ENCODE measurements around the gene BMPER.

The BMPER gene

DNA sequence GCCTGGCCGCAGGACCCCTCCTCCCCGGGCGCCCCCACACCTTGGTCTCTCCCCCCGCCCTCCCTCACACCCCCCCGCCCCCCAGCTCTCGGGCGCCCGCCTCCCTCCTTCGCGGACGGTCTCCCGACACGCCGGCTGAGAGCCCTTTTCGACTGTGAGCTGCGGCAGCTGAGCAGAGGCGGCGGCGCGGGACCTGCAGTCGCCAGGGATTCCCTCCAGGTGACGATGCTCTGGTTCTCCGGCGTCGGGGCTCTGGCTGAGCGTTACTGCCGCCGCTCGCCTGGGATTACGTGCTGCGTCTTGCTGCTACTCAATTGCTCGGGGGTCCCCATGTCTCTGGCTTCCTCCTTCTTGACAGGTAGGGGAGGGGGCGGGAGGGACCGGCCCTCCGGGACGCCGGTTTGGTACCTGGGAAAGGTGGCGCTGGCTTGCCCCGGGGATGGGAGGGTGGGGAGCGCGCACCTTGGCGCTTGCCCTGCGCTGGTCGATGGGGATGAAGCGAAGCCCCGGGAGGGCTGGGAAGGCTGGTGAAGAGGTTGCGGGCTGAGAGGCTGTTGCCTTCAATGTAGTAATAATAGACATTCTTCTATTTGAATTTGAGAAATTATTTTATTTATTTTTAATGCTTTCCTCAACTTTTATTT, at the start of gene BMPER:
TSS of gene BMPER (plus strand) at position 151 of the 644 bp plus-strand sequence. CDS start at position 226, 75 bp downstream.
- peak; percentile 47 for DNase-seq

DNA sequence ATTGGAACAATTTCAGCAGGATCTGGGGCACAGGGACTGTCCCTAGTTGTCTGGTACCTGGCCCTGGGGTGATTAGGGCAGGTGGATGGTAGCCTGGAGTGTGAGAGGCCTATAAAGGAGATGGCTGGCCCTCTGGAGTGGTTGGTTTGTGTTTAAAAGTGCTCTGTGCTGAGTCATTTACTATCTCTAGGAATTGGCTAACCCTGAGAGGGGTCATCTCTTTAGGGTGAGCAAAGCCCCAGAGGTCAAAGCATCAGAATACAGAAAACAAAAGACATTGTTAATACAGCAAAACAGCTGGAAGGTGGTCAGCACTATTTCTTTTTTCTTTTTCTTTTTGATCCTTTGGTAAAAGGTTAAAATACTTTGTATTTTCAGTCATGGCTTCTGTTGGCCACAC, 43.4 kb upstream of the BMPER start:
- DNase-seq = no peak

DNA sequence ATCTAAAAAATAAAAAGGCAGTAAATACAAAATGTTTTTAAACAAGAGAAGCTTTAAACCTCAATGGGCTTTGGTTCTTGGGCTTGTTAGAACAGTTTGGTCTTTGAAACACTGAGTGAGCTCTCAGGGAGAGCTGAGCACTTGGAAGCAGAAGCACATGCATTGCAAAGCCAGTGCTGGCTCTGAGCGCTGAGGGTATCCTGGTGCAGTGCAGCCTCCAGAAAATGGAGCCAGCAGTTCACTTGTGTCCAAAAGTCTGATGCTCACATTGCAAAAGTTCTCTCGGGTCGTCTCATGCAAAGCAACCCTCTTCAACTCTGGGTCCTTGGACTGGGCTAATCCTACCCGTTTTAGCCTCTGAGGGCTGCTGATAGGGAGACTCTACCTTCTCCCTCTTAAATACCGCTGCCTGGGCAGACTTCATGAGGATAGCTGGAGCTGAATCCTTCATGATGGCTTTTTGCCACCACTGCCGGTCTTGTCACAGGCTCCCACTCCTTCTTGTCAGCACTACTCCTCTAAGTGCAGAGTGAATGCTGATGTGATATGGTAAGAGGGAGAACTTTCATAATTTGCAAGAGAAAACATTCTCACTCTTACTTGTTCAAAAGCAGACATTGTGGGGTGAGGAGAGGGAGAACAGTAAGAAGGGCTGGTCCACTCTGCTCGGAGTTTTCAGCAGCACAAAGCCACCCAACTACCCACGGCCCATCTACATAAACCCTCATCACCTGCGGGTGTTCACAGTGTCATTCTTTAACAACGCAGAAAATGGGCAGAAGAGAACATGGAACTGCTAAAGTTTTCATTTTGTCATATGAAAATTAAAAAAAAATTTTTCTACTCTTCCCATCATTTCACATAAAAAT, 42.2 kb upstream of the BMPER start:
- no peak for DNase-seq

DNA sequence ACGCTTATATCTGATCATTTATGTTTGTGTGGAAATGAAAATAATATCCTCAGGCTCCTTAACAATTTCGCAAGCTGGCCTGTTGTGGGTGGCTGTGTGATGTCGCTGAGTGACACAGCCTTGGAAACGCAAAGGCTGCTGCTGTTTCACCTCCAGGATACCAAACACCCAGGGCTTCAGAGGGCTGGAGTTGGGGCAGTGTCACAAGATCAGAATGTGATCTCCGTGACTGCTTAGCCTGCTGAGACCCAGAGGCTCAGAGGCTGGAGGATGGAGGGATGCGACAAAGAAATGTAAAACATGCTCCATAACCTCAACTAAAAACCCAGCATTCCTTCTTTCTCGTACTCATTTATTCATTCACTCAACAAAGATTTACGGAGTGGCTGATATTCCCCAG, 37.2 kb upstream of the BMPER start:
- no peak for DNase-seq

DNA sequence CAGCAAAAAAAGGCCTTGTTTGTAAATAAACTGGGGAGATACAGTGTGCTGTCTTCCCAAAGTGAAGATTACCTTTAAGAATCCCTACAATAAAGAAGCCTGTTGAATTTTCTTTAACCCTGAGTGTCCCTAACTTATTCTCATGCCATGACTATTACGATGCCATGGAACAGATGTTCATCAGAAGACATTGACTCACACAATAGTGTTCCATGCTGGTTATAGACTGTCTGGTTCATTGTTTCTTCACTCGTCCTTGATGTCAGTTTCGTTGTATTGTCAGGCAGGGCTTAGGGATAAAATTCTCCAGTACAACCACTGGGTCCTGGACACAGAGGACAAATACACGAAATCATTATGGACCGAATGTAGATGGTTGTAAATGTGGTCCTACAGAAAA, 36.2 kb upstream of the BMPER start:
- DNase-seq = no peak

DNA sequence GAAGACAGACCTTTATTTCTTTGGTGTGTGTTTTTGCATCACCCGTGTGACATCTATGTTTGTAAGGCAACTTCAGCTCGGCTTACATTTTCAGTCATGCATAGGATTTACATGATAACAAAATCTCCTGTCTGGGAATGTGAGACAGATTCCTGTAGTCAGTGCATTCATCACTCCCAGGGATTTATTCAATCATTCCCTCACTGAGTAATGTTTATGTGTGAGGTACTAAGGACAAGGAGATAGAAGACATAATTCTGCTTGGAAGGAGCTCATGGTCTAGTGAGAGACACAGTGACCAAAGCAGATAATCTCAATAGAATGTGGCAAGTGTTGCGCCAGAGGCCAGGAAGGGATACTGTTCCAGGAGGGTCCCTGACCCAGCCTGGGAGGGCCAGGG, 35.2 kb upstream of the BMPER start:
- DNase-seq = no peak

DNA sequence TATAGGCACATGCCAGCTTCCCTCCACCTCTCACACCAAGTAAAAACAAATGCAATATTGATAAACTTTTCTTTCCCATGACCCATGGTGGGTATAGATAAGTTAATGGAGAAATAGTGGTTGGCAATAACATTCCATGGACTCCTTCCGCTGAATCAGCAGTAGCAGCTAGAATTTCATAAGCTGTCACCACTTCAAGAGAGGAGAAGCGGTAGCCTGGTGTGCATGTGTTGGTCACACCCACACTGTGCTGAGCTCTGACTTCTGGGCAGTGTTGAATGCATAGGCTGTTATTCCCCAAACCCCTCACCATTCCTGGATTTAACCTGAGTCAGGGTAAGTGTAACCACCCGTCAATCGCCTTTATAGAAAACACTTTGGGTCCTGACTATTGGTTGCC, 32.5 kb upstream of the BMPER start:
- no peak for DNase-seq

DNA sequence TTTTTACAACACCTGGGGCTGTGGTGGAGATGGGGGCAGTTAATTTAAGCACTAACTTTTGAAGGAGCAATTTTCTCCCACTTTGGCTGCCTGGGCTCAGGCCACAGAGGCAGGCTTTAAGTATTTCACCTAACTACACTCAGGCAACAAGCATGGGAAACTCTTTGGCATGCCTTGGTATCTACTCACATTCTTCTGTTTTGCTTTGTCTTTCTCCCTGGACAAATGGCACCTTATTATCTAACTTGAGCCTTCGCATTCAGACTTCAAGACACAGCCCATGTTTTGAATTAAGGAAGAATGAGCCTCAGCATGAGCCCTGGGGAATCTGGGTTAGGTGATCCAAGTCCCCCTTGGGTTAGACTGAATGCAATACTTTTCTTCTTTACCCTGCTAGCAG, 31.8 kb upstream of the BMPER start:
- no peak for DNase-seq

DNA sequence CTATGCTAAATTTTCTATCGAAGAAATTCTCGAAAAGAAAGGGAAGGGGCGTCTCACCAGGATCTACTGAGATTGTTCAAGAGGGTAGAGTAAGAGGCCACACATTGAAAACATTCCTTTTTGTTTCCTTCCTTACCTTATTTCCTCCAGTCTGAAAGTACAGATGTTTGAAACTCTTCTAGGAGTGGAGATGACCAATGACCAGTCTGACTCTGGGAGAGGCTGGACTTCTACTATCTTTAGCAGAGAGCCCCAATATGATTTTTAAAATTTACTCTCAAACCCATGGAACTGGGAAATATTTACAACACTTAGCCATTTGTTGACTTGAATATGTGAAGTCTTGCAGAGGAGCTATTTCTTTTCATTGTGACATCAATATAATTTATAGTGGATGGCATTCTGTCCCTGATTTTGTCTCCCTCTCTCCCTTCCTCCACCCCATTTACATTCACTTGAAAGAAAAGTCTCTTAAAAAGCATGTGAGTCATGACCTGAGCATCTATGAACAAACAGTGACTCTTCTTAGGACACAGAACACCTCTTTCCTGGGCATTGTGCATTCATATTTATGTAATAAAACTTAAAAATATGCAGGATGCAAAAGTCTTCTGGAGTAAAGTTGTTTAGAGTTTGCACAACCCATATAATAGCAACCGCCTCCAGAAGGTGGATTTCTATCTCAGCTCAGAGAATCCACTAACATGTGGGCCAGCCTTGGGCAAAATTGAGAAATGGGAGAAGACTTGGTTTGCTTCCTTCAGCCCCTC, 31.2 kb upstream of the BMPER start:
- no peak for DNase-seq

DNA sequence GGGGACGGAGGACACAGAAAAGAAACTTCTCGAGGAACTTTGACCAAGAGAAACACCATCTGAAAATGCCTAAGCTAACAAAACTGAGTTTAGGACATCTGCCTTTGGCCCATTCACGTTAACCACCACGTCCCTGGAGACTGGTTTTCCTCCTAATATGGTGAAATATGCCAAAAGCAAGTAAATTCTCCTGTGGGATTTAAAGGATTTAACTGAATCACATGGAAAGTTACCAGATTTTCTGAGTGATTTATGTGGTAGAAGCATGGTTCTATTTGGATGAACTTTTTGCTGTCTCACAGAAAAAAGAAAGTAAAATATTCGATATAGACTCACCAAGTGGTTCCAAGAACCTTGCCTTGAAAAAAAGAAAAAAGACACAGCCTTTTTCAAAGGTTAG, 30.4 kb upstream of the BMPER start:
- DNase-seq = no peak

DNA sequence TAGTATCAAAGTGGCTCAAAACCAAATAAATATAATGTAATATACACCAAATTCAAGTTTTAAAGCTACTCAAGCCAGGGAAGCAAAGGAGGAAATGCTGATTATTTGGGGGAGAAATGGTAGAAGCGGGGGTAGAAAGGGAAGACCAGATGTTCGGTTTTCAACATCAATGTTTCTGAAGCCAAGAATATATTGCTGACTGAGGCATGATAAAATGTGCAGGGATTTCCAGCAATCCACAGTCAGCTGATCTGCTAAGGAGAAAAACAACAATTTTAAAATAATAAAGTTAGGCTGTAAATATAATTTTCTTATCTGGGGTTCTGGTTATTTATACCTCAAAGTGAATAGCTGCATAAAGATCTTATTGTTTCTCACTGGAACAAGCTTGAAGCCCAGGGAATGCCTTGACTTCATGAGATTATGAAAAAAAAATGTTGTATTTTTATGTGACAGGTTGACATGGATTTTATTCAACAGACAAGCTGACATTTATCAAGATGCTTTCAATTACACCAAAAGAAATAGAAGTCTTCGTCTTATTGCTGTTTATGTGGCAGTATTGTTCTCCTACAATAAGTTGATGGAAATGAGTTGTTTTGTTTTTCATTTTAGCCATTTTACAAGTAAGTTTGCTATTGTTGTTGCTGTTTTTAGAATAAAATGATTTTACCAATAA, 28.6 kb upstream of the BMPER start:
- DNase-seq = no peak

DNA sequence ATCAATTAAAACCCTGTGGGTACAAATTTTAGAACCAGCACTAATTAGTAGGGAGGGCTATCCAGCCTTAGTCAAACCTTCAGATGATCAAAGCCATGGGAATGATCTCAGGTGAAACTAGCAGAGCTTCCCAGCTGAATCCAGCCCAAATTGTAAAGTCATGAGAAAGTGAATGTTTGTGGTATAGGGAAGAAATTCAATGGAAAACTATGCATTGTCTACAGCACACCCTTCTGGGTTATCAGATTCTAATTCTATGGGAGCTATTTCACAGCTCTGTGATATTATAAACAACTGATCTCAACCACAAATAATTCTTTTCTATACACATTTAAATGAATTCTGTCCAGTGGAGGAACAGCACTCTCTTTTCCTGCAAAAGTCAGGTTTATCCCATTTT, 24.6 kb upstream of the BMPER start:
- DNase-seq = no peak

DNA sequence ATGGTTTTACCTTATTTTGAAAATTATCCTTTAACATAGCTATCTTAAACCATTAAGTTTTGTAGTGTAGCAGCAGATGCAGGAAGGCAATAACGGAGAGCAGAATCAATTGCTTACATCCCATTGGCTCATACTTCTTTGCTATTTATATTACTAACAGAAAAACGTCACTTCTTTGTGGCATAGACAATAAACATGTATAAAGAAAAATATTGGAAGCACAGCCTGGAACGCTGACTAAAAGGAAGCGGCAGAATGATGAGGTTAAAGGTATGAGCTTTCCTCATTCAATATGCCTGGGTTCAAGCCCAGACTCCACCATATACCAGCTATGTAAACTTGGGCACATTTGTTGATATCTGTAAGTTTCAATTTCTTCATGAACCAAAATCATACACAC, 24.0 kb upstream of the BMPER start:
- no peak for DNase-seq

DNA sequence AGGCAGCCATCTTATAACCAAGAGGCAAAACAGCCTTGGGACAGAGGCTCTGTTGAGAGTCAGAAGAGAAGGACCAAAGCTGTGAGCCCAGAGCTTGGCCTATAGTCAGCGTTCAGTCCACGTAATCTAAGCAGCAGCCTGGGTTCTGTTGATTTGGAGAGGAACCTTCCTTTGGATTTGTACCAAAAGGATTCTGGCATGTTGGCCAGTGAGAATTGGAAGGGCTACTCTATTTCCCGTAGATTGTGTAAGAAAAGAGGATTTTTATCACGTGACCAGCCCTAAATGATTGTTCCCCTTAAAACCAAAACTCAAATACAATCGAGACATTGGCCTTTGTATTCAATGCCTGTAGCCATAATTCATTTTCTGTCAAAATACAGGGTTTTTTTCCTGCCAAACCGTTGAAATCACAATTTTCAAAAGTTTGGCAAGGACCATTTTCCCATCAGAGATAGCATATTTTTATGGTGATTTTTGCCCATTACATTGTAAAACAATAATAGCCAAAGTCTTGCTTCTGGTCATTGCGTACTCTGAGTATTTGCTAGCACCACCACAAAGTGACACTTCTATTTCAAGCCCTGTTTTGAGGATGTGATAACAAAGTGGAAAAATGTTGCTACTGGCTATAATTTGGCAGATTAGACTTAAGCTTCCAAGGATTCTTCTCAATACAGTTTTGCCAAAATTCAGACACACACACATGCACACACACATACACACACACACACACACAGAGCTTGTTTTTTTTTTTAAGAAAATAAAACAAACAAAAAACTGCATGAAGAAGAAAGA, 23.1 kb upstream of the BMPER start:
- DNase-seq = no peak

DNA sequence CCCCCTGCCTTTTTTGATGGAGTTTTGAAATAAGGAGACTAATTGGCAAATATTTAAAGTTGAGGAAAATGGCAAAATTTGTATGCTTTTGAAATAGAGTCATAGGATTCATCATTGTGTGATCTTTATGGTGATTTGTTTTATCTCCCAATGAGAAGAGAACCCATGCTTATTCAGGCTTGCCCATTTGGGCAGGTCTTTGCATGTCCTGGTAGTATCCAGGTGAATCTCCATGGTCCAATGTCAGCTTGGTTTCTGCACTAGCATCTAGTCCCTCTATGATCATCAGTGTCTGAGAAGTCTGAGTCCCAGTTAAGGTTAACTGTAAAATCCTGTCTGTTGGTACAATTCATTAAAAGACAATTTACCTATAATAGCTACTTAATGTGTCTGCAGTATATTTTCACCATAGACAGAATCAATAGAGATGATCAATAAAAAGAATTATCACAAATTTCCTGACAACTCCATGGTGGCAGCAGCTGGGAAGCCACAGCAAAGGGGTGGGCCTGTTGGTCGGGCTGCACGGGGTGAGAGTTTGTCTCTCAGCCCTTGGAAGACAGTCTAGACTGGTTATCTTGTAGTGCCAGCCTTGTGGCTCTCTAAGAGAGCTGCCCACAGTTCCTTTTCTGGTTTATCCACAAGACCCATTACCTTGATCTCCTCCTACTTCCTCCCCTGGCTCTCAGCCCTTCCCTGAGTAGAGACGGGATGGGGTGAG, 22.2 kb upstream of the BMPER start:
- DNase-seq = no peak

DNA sequence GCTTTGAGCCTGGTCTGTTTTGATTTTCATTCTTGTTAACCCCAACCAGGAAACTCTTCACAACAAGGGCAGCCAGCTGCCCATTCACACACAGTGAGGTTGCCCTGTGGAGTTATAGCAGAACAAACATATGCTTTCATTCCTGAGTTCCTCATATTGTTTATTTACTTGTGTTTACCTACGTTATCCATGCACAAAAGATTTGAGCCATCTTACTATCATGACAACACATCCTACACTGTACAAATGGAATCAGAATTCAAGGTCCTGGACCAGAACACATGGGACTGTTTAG, 21.7 kb upstream of the BMPER start:
- no peak for DNase-seq

DNA sequence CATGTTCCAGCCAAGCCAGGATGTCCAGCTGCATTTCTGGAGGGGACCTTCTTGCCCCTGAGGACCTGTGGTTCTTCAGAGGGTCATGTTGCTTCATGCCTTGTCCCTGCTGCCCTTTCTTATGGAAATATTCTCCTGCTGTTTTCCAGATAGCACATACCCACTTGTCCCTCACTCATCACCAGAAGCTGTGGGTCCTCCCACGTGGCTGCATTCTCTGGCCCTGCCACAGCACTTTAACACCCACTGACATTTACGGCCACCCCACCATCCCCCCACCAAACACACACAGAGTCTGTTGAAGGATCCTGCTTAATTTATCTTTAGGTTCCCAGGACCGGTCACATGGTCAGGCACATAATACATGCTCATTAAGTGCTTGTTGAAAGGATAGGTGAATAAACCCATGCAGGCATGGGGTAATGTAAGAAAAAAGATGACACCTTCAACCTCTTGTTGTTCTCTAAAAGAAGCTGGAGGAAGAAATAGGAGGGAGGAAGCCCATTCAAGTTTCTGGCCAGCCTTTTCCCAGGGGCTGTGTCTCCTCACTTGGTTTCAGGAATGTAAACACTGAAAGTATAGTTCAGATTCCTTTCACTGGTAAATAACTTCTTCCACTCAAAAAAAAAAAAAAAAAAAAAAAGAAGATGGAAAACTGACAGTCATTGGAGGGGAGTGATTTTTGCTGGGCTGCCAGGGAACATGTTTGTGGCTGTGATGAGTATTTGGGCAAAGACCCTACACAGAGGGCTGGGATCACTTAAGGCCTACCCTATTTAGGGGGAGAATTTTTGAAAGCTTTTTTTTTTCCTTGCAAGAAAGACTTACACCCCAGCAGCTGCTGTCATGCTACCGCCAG, 19.8 kb upstream of the BMPER start:
- no peak for DNase-seq

DNA sequence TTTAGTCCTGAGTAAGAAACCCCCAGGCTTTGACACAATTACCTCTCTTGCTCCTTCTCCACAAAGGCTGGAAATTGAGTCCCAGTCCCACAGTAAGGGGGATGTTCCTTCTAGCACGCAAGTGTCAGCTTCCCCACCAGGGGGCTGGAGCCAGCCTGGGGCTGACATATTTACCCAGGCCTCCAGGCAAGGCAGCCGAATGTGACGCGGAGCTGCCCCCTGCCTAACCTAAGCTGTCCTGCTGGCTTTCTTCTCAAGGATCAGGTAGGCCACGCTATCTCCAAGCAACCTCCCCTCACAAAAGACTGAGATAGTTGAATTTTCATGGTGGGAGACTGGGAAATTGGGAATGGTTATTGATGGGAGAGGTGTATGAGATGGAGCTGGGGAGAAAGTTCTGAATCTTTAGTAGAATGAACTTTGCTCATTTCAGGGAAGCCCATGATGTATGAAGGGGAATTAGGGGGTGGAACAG, 19.2 kb upstream of the BMPER start:
- DNase-seq = peak; percentile 31

DNA sequence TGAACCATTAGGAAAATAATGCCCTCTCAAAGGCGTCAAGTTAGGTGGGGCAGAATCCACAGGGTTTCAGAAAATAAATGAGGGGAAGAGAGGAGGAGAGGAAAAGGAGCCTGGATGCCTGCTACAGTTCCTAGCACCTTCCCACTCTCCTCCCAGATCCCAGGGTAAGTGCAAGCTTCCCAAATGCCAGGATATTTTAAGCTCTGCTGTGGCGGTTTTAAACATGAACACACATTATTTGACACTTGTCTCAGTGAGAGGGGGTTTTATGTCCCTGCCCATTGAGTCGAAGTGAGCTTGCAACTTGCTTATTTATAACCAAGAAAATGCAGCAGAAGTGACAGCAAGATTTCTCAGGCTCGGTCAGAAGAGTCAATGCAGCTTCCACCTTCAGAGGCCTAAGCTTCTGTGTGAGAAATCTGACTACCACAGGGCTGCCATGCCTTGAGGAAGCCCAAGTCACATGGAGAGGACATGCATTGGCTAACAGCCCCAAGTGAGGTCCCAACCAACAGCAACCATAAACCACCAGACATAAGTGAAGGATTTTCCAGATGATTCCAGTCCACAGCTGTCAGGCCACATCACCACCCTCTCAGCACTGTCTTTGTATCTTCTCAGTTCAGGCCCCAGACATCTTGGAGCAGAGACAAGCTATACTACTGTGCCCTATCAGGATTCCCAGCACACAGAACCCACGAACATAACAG, 17.9 kb upstream of the BMPER start:
- no peak for DNase-seq

DNA sequence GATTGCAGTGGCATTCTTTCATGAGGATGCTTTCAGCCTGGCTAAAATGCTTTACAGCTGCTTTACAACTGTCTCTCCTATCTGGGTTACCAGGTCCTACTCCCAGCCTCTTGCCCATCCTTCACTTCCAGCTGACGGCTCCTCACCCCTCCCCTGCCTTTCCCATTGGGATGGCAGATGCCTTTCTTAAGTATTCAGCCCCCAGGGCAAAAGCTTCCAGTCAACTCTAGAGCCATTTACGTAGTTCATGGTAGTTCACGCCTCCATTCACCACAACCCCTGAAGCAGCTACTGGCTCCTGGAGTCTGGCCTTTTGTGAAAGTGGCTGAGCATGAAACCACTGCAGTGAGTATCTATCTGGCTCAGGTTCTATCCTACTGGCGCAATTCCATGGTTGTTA, 17.2 kb upstream of the BMPER start:
- DNase-seq = no peak
